ENCODE results near the gene LINC00632.
A peak's percentile ranks its signal among the peaks of the same experiment; 100 is the strongest.

The LINC00632 gene

GRCh38 chrX:140764401-140764919, 54.9 kb downstream of the LINC00632 start:
- DNase-seq: peak in 33 of 58 donors; percentile 0 to 42 (median 9)

- DNase-seq: peak in 3 of 58 donors; percentile 0 to 9 (median 2)
Observed at GRCh38 chrX:140765043-140765784, 55.7 kb downstream of the LINC00632 start.

- DNase-seq: peak in 41 of 58 donors; percentile 0 to 52 (median 8)
Observed at GRCh38 chrX:140766024-140766611, 56.6 kb downstream of the LINC00632 start.

- no peak for DNase-seq
Observed at GRCh38 chrX:140767646-140768045, 58.1 kb downstream of the LINC00632 start.

GRCh38 chrX:140775211-140775610, 65.7 kb downstream of the LINC00632 start:
- no peak for DNase-seq

- no peak for DNase-seq
Observed at GRCh38 chrX:140776320-140776719, 66.8 kb downstream of the LINC00632 start.

- DNase-seq: no peak
Observed at GRCh38 chrX:140794642-140795041, 85.1 kb downstream of the LINC00632 start.

GRCh38 chrX:140799216-140799615, 89.7 kb downstream of the LINC00632 start:
- DNase-seq: no peak

- no peak for DNase-seq
Observed at GRCh38 chrX:140804292-140804691, 94.7 kb downstream of the LINC00632 start.

- no peak for DNase-seq
Observed at GRCh38 chrX:140815868-140816267, 106.3 kb downstream of the LINC00632 start.

GRCh38 chrX:140817943-140818342, 108.4 kb downstream of the LINC00632 start:
- DNase-seq: no peak

- no peak for DNase-seq
Observed at GRCh38 chrX:140821280-140821679, 111.7 kb downstream of the LINC00632 start.

- DNase-seq: no peak
Observed at GRCh38 chrX:140822184-140822583, 112.6 kb downstream of the LINC00632 start.

- no peak for DNase-seq
Observed at GRCh38 chrX:140822861-140823260, 113.3 kb downstream of the LINC00632 start.

- DNase-seq: no peak
Observed at GRCh38 chrX:140836874-140837273, 127.3 kb downstream of the LINC00632 start.
